NCI-H345 treated with DMSO at 0.1 percent for 48 hours (cell line): ENCODE data around the gene UBTD1.
"Not testable (repeated sequence)": the region's sequence is repeated elsewhere in the genome, so short reads cannot be mapped to it uniquely, and the experiment has no call there.

Experiments
- DNase-seq: peaks from one replicate; lab custom pipeline; 2025; ENCODE audit not compliant: unreplicated experiment; lab: John Stamatoyannopoulos, UW

Gene UBTD1

GRCh38 chr10:97537186-97537869, 38.6 kb downstream of the UBTD1 start:
- no peak for DNase-seq

GRCh38 chr10:97538411-97538810, 39.7 kb downstream of the UBTD1 start:
- no peak for DNase-seq

GRCh38 chr10:97538839-97539238, 40.1 kb downstream of the UBTD1 start:
- DNase-seq, result no peak

GRCh38 chr10:97539523-97540200, 40.9 kb downstream of the UBTD1 start:
- DNase-seq, result no peak

- DNase-seq, result no peak
These were observed 42.2 kb downstream of the UBTD1 start for GRCh38 chr10:97540669-97541500.

GRCh38 chr10:97542169-97543024, 43.7 kb downstream of the UBTD1 start:
- no peak for DNase-seq

- no peak for DNase-seq
These were observed 44.4 kb downstream of the UBTD1 start for GRCh38 chr10:97543025-97543546.

GRCh38 chr10:97546456-97547270, 47.9 kb downstream of the UBTD1 start:
- DNase-seq, result no peak

GRCh38 chr10:97547271-97547600, 48.5 kb downstream of the UBTD1 start:
- DNase-seq, result no peak

GRCh38 chr10:97547962-97548361, 49.2 kb downstream of the UBTD1 start:
- no peak for DNase-seq

GRCh38 chr10:97548828-97549455, 50.2 kb downstream of the UBTD1 start:
- DNase-seq, result no peak

GRCh38 chr10:97549587-97550322, 51.0 kb downstream of the UBTD1 start:
- DNase-seq, result no peak

GRCh38 chr10:97550336-97551149, 51.8 kb downstream of the UBTD1 start:
- no peak for DNase-seq

- no peak for DNase-seq
These were observed 52.5 kb downstream of the UBTD1 start for GRCh38 chr10:97551271-97551670.

- peak; percentile 6 for DNase-seq
These were observed 54.9 kb downstream of the UBTD1 start for GRCh38 chr10:97553575-97554031.

GRCh38 chr10:97554336-97554735, 55.6 kb downstream of the UBTD1 start:
- not testable (repeated sequence) for DNase-seq

- DNase-seq, result not testable (repeated sequence)
These were observed 56.8 kb downstream of the UBTD1 start for GRCh38 chr10:97555541-97555940.
